Astrocyte (in vitro differentiated cells and primary cell): Measurements from ENCODE around the gene SBF2. TPM values are rescaled to one million over a fixed set of nuclear protein-coding genes. Genes with fewer than 3 reads are reported as not detected.

Source experiments
- DNase-seq: peaks from one replicate; pipeline ENCODE4 v3.0.0-alpha.2; 2010; ENCODE audit warnings: low read depth
- FAIRE-seq: peaks from 2 replicates; lab custom pipeline; 2011; peaks lifted over from hg19 to GRCh38; lab: Jason Lieb, UNC
- H2AFZ ChIP-seq: 2 replicates; pipeline ENCODE4 v1.6.0; 2012; ENCODE audit warnings: low read depth, low read length, inconsistent platforms
- H3K27ac ChIP-seq: 2 replicates; pipeline ENCODE4 v1.5.1; 2011; ENCODE audit warnings: low read depth, low read length, inconsistent platforms
- H3K27me3 ChIP-seq: 2 replicates; pipeline ENCODE4 v1.6.0; 2011; ENCODE audit warnings: low read length, inconsistent platforms; ENCODE audit not compliant: insufficient read depth
- H3K36me3 ChIP-seq: 2 replicates; pipeline ENCODE4 v1.5.1; 2011; ENCODE audit warnings: low read length, inconsistent platforms; ENCODE audit not compliant: insufficient read depth
- H3K4me1 ChIP-seq: 2 replicates; pipeline ENCODE4 v1.5.1; 2011; ENCODE audit warnings: low read length, inconsistent platforms; ENCODE audit not compliant: insufficient read depth
- H3K4me2 ChIP-seq: 2 replicates; pipeline ENCODE4 v1.6.0; 2012; ENCODE audit warnings: low read length, inconsistent platforms
- H3K4me3 ChIP-seq: 2 replicates; pipeline ENCODE4 v1.5.1; 2011; ENCODE audit warnings: low read depth, mild to moderate bottlenecking, low read length, inconsistent platforms; ENCODE audit not compliant: insufficient read depth
- H3K79me2 ChIP-seq: 2 replicates; pipeline ENCODE4 v1.6.0; 2012; ENCODE audit warnings: mild to moderate bottlenecking, low read length, inconsistent platforms; ENCODE audit not compliant: insufficient read depth
- H3K9ac ChIP-seq: 2 replicates; pipeline ENCODE4 v1.6.0; 2012; ENCODE audit warnings: mild to moderate bottlenecking, low read length, inconsistent platforms
- H3K9me3 ChIP-seq: 2 replicates; pipeline ENCODE4 v1.5.1; 2012; ENCODE audit warnings: low read depth, mild to moderate bottlenecking, low read length, inconsistent platforms; ENCODE audit not compliant: insufficient read depth
- H4K20me1 ChIP-seq: 2 replicates; pipeline ENCODE4 v1.6.0; 2012; ENCODE audit warnings: low read length, inconsistent platforms; ENCODE audit not compliant: insufficient read depth
- H3K27ac Mint-ChIP-seq: one replicate; pipeline ENCODE4 v1.8.0; 2021; ENCODE audit warnings: mild to moderate bottlenecking, mixed read lengths; ENCODE audit not compliant: unreplicated experiment
- H3K27me3 Mint-ChIP-seq: one replicate; pipeline ENCODE4 v1.8.0; 2021; ENCODE audit warnings: low read depth, mixed read lengths; ENCODE audit not compliant: unreplicated experiment
- H3K36me3 Mint-ChIP-seq: one replicate; pipeline ENCODE4 v1.8.0; 2021; ENCODE audit warnings: low read depth, mixed read lengths; ENCODE audit not compliant: unreplicated experiment
- H3K4me1 Mint-ChIP-seq: one replicate; pipeline ENCODE4 v1.8.0; 2021; ENCODE audit warnings: low read depth, mixed read lengths; ENCODE audit not compliant: unreplicated experiment
- H3K4me3 Mint-ChIP-seq: one replicate; pipeline ENCODE4 v1.8.0; 2021; ENCODE audit warnings: mild to moderate bottlenecking, moderate library complexity, mixed read lengths; ENCODE audit not compliant: unreplicated experiment
- H3K9me3 Mint-ChIP-seq: one replicate; pipeline ENCODE4 v1.8.0; 2021; ENCODE audit warnings: mild to moderate bottlenecking, mixed read lengths; ENCODE audit not compliant: unreplicated experiment
- CTCF ChIP-seq: IDR thresholded peaks from 2 replicates; pipeline ENCODE4 v1.5.1; 2011; ENCODE audit warnings: low read depth, mild to moderate bottlenecking, inconsistent platforms, low read length, moderate library complexity; ENCODE audit not compliant: insufficient read depth
- EZH2 ChIP-seq: IDR thresholded peaks from 2 replicates; pipeline ENCODE4 v1.6.1; 2012; ENCODE audit warnings: mild to moderate bottlenecking, low read length, inconsistent platforms; ENCODE audit not compliant: insufficient read depth
- total RNA-seq: library from RNA; stranded (reverse); gene quantifications from 2 replicates; pipeline ENCODE4 v1.2.1, GENCODE V29; 2021

Gene SBF2
- total RNA-seq, 1 donor from 2014 or later: 50.0 TPM

- peak overlapping the region; percentile 29 for H3K9ac ChIP-seq
- no peaks in the 10 kb centered on the region for H3K9me3 Mint-ChIP-seq
Observed at GRCh38 chr11:9754010-9754471, 540.0 kb downstream of the SBF2 start.

DNA sequence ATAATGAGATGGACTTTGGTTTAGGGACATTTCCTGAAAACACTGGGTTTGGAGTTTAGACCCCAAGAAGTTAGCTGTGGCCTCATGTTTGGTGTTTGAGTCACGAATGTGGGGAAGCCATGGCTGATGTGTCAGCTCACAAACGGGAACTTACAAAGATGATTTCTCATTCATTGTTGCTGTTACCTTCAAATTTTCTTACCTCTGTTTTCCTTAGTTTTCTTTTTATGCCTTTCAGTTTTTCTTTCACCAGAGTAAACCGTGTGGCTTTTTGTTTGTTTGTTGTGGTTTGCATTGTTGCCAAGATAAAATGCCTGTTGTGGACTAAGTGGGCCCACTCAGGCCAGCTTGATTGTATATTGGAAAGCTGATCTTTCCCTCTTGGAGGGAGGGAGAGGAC is 541.0 kb downstream of the SBF2 start:
- FAIRE-seq (peak; percentile 85), DNase-seq (peak; percentile 84)
- peaks cover 15% of the 10 kb centered on the region for H3K36me3 Mint-ChIP-seq
- Histone ChIP-seq H3K27me3 (no peaks in the 10 kb centered on the region), H3K36me3 (peaks cover 7% of the 10 kb centered on the region), H3K27ac (peak overlapping the region; percentile 74), H3K4me2 (peak overlapping the region; percentile 69), H3K4me1 (peaks cover 47% of the 10 kb centered on the region), H3K79me2 (no peaks in the 10 kb centered on the region), H4K20me1 (no peaks in the 10 kb centered on the region), H2AFZ (no peak overlapping the region), H3K9me3 (no peaks in the 10 kb centered on the region), H3K9ac (peak overlapping the region; percentile 64), H3K4me3 (peak overlapping the region; percentile 6)
- peak overlapping the region; percentile 50 for H3K4me3 Mint-ChIP-seq
- H3K27me3 Mint-ChIP-seq: no peaks in the 10 kb centered on the region
- TF ChIP-seq EZH2: no peak
- TF ChIP-seq CTCF: no peak
- H3K4me1 Mint-ChIP-seq: peaks cover 50% of the 10 kb centered on the region
- no peaks in the 10 kb centered on the region for H3K9me3 Mint-ChIP-seq
- peak overlapping the region; percentile 95 for H3K27ac Mint-ChIP-seq

More at GRCh38 chr11:9754010-9754471, 540.0 kb downstream of the SBF2 start:
- no peaks in the 10 kb centered on the region for H3K27me3 ChIP-seq
- H3K27ac ChIP-seq: peak overlapping the region; percentile 74
- no peaks in the 10 kb centered on the region for H4K20me1 ChIP-seq
- H2AFZ ChIP-seq: no peak overlapping the region
- H3K27ac Mint-ChIP-seq: peak overlapping the region; percentile 95
- TF ChIP-seq EZH2: no peak
- TF ChIP-seq CTCF: no peak
- H3K4me2 ChIP-seq: peak overlapping the region; percentile 69
- no peak overlapping the region for H3K4me3 Mint-ChIP-seq
- no peaks in the 10 kb centered on the region for H3K9me3 ChIP-seq
- no peaks in the 10 kb centered on the region for H3K79me2 ChIP-seq
- no peak for FAIRE-seq
- H3K36me3 Mint-ChIP-seq: peaks cover 10% of the 10 kb centered on the region
- H3K4me3 ChIP-seq: no peak overlapping the region
- peaks cover 53% of the 10 kb centered on the region for H3K4me1 Mint-ChIP-seq
- DNase-seq: no peak
- peaks cover 50% of the 10 kb centered on the region for H3K4me1 ChIP-seq
- no peaks in the 10 kb centered on the region for H3K27me3 Mint-ChIP-seq
- H3K36me3 ChIP-seq: peaks cover 4% of the 10 kb centered on the region

- H3K4me2 ChIP-seq: no peak overlapping the region
- H3K36me3 ChIP-seq: peaks cover 7% of the 10 kb centered on the region
- peaks cover 43% of the 10 kb centered on the region for H3K4me1 Mint-ChIP-seq
- no peak overlapping the region for H3K4me3 Mint-ChIP-seq
- H3K79me2 ChIP-seq: no peaks in the 10 kb centered on the region
- H3K27me3 ChIP-seq: no peaks in the 10 kb centered on the region
- no peak overlapping the region for H3K27ac Mint-ChIP-seq
- TF ChIP-seq CTCF (no peak), EZH2 (no peak)
- peaks cover 17% of the 10 kb centered on the region for H3K36me3 Mint-ChIP-seq
- no peak overlapping the region for H3K4me3 ChIP-seq
- FAIRE-seq (no peak), DNase-seq (peak; percentile 14)
- no peak overlapping the region for H3K9ac ChIP-seq
- H4K20me1 ChIP-seq: no peaks in the 10 kb centered on the region
- H2AFZ ChIP-seq: no peak overlapping the region
- H3K27me3 Mint-ChIP-seq: no peaks in the 10 kb centered on the region
- no peak overlapping the region for H3K27ac ChIP-seq
- H3K4me1 ChIP-seq: peaks cover 43% of the 10 kb centered on the region
- no peaks in the 10 kb centered on the region for H3K9me3 ChIP-seq
- H3K9me3 Mint-ChIP-seq: no peaks in the 10 kb centered on the region
Observed at GRCh38 chr11:9752091-9752490, 541.9 kb downstream of the SBF2 start.
